AG09319 (cell line): ENCODE results near the gene FBXO10.
"Not testable (repeated sequence)": the region's sequence is repeated elsewhere in the genome, so short reads cannot be mapped to it uniquely, and the experiment has no call there.

Experiments used
- DNase-seq: peaks from one replicate; pipeline ENCODE4 v3.0.0-alpha.2; 2010; ENCODE audit warnings: low read depth; ENCODE audit errors: extremely low read depth
- TF ChIP-seq, protein P1 (sequence below): IDR thresholded peaks from 2 replicates; pipeline ENCODE4 v1.5.1; 2011; ENCODE audit warnings: low read depth, mild to moderate bottlenecking, inconsistent platforms, low read length, moderate library complexity

The FBXO10 gene

DNA sequence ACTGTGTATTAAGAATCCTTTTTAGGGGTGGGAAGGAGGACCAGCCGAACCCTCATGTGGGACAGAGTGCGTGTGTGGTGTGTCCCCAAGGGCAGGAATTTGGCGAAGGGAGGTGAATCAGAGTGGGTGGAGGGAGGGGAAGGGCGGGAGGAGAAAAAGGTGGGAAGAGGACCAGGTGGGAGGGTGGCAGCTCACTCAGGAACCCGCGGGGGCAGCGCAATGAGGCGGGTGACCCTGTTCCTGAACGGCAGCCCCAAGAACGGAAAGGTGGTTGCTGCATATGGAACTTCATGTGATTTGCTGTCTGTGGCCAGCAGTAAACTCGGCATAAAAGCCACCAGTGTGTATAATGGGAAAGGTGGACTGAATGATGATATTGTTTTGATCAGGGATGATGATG lies 99.2 kb downstream of the FBXO10 start:
- TF ChIP-seq, protein P1, sequence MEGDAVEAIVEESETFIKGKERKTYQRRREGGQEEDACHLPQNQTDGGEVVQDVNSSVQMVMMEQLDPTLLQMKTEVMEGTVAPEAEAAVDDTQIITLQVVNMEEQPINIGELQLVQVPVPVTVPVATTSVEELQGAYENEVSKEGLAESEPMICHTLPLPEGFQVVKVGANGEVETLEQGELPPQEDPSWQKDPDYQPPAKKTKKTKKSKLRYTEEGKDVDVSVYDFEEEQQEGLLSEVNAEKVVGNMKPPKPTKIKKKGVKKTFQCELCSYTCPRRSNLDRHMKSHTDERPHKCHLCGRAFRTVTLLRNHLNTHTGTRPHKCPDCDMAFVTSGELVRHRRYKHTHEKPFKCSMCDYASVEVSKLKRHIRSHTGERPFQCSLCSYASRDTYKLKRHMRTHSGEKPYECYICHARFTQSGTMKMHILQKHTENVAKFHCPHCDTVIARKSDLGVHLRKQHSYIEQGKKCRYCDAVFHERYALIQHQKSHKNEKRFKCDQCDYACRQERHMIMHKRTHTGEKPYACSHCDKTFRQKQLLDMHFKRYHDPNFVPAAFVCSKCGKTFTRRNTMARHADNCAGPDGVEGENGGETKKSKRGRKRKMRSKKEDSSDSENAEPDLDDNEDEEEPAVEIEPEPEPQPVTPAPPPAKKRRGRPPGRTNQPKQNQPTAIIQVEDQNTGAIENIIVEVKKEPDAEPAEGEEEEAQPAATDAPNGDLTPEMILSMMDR, result no peak
- DNase-seq, result no peak

DNA sequence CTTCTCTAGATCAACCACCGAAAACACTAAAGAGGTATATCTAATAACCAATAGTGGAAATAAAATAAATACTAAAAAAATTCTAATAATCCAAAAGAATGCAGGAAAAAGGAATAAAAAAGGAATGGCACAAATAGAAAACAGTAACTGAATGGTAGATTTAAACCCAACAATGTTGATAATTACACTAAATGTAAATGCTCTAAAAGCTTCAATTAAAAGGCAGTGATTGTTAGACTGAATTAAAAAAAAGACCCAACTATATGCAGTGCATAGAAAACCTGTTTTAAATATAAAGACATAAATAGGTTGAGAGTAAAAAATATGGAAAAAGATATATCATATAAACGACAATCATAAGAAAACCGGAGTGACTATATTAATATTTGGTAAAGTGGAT lies 101.7 kb downstream of the FBXO10 start:
- TF ChIP-seq, protein P1, result no peak
- no peak for DNase-seq

DNA sequence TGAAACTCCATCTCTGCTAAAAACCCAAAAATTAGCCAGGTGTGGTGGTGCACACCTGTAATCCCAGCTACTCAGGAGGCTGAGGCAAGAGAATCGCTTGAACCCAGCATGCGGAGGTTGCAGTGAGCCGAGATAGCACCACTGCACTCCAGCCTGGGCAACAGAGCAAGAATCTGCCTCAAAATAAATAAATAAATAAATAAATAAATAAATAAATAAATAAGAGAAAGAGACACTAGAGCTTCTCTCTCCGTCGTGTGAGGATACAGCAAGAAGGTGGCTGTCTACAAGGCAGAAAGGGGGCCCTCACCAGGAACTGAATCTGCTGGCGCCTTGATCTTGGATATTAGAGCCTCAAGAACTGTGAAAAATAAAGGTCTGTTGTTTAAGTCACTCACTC lies 102.2 kb downstream of the FBXO10 start:
- DNase-seq, result not testable (repeated sequence)

DNA sequence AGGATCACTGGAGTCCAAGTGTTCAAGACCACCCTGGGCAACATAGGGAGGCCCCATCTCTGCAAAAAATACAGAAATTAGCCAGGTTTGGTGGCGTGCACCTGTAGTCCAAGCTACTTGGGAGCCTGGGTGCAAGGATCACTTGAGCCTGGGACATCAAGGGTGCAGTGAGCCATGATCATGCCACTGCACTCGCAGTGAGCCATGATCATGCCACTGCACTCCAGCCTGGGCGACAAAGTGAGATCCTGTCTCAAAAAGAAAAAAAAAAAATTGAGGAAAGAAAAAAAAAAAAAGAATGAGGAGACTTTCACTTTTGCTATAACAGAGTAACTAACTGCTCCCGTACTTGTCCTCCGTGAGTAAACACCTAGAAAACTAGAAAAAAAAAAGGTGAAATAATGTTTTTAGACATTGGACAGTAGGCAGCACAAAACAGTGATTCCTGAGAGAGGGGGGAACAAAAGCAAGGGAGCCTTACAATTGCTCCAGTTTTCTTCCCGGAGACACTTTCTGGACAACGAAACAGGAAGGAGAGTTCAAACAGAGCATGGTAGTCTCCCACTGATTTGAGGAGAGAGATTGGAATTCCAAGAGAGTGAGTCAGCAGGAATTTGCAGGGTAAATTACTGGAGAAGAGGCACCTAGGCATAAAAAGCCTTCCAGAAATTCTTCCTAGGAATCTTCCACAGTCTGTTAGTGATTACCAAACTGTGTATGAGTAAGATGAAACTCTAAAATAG lies 104.1 kb downstream of the FBXO10 start:
- TF ChIP-seq, protein P1, result no peak
- peak; percentile 72 for DNase-seq

DNA sequence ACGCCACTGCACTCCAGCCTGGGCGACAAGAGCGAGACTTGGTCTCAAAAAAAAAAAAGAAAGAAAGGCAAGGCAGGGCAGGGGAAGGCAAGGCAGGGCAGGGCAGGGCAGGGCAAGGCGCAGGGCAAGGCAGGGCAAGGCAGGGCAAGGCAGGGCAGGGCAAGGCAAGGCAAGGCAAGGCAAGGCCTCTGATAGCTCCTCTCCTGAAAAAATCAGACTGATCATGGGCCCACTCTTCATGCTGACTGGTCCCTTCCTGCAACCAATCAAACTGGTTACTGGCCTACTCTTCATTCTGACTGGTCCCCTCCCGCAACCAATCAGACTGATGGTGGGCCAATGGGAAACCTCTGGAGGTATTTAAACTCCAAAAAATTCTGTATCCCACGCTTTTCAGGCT lies 107.6 kb downstream of the FBXO10 start:
- DNase-seq, result no peak

DNA sequence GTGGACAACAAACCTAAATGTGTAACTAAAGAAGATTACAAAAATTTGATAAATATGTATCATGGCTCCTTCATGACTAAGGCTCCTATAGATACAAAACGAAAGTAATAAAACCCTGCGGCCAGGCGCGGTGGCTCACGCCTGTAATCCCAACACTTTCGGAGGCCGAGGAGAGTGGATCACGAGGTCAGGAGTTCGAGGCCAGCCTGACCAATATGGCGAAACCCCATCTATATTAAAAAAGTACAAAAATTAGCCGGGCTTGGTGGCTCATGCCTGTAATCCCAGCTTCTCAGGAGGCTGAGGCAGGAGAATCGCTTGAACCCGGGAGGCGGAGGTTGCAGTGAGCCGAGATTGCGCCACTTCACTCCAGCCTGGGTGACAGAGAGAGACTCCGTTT lies 108.7 kb downstream of the FBXO10 start:
- not testable (repeated sequence) for DNase-seq

More for the DNA sequence above, 107.6 kb downstream of the FBXO10 start:
- TF ChIP-seq, protein P1, result no peak

DNA sequence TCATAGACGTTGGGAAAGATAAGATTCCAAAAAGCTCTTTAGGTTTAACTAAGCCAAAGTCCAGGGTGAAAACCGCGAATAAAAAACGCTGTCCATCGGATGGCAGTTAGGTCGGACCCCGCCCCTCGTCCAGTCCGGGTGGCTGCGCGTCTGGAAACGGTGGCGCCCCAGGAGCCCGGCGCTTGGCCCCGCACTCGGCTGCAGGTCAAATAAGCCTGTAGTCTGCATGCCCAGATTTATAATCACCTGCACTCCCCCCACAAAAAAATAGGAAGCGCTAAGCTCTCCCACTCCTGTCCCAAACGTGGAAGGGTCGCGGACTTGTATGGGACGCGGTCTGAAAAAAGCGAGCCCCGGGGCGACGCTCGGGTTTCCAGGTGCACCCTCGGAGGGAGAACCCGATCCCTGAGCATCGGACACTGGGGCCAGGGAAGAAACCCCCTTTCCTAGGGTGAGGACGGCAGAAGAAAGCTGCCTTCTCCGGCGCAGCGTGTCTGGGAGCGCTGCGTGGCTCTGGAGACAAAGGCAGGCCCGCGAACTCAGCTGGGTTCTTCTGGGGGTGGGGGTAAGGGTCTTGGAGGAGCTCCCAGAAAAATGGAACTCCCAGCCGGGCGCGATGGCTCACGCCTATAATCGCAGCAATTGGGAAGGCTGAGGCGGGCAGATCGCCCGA lies 110.0 kb downstream of the FBXO10 start:
- DNase-seq, result peak; percentile 44
- TF ChIP-seq, protein P1, result no peak

DNA sequence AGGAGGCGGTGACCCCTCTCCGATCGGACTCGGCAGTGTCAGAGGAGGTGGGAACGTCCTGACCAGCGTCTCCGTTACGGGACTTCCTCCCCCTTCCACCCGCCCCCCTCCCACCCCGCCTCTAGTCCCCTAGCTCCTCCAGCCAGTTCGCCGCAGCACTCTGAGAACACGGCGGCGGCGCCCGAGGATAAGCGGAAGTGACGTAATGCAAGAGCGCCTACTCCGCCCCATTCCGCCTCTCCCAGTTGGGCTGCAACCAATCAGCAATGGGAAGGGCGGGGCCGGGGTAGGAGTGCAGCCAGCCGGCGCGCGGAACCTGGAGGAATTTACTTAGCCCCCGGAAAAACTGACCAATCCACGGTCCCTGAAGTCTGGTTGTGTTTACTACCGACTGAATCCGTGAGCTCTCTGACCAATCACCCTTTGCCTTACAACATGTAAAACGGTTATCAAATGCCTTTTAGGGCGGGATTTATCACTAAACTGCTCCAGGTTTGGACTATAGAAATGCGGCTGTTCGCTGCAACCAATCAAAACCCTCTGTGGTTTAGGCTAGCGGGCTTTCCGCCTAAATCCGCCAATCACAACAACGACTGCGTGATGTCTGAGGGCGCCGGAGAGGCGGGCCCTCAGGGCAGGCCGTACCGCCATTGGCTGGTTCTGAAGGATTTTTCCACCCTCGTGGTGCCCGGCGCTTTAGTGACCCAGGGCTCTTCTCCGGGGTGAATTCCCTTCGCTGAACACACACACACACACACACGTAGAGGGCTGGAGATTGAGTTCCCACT lies 110.7 kb downstream of the FBXO10 start, which contains the start of gene ZBTB5:
Gene ZBTB5, minus strand, starts transcription at position 202 of the 788 bp plus-strand sequence. CDS start 22,899 bp downstream, outside the sequence.
- DNase-seq, result peak; percentile 100
- TF ChIP-seq, protein P1, result no peak
